Body of pancreas (tissue), 4 donors: Measurements from ENCODE around the gene TNP1. TPM values are rescaled to one million over a fixed set of nuclear protein-coding genes. Genes with fewer than 3 reads are reported as not detected.

Experiments used
- ATAC-seq: fragments of 150-250 bp; one replicate; pipeline ENCODE4 v1.9.1; 2016
- DNase-seq, 4 donors: peaks; one replicate each; pipeline ENCODE4 v3.0.0-alpha.2; 2019
- H3K27ac ChIP-seq, 4 donors: fragments of 200-600 bp; sonication (generic); 1 replicate in 3 of 4; 2 replicates in 1 of 4; pipeline versions ENCODE4 v1.5.1 to v1.6.1; 2016 to 2019; ENCODE audit warnings: mild to moderate bottlenecking in 1 of 4, mixed read lengths in 1 of 4, moderate library complexity in 1 of 4
- H3K27me3 ChIP-seq, 2 donors: fragments of 200-600 bp; sonication (generic); one replicate each; pipeline ENCODE4 v1.6.0; 2016; ENCODE audit warnings: mild to moderate bottlenecking in 1 of 2
- H3K36me3 ChIP-seq, 2 donors: fragments of 200-600 bp; sonication (generic); replicated peaks in 1 of 2; 2 replicates each; pipeline ENCODE4 v1.5.1; 2016; ENCODE audit warnings: low read depth in 2 of 2; ENCODE audit not compliant: insufficient read depth in 1 of 2
- H3K4me1 ChIP-seq: fragments of 200-600 bp; sonication (generic); one replicate; pipeline ENCODE4 v1.6.0; 2016
- H3K4me3 ChIP-seq, 2 donors: fragments of 200-600 bp; sonication (generic); 1 replicate in 1 of 2; 2 replicates in 1 of 2; pipeline ENCODE4 v1.5.1; 2016 to 2019
- H3K9me3 ChIP-seq, 3 donors: fragments of 200-600 bp; sonication (generic); 1 replicate in 2 of 3; 2 replicates in 1 of 3; pipeline ENCODE4 v1.5.1; 2016
- CTCF ChIP-seq, 7 experiments: fragments of 450-650 bp in 4 of 7; fragments of 200-600 bp in 3 of 7; sonication (generic) in 3 of 7; IDR thresholded peaks; one replicate each; pipeline ENCODE4 v1.5.1; 2016 to 2019; ENCODE audit warnings: antibody characterized with exemption in 7 of 7
- POLR2A ChIP-seq, 3 donors: fragments of 450-650 bp; IDR thresholded peaks; one replicate each; pipeline ENCODE4 v1.6.1; 2016; ENCODE audit warnings: antibody characterized with exemption in 3 of 3, mild to moderate bottlenecking in 2 of 3
- WGBS, 2 donors: methylation state at CpG; one replicate each; pipeline ENCODE4 v1.1.5; 2017; 5-methylcytosine and 5-hydroxymethylcytosine counted together
- intact Hi-C: fragments of 100-400 bp; cut with DNase I; formaldehyde crosslinking; loops from one replicate; pipeline ENCODE4 v1.15.1; 2023
- total RNA-seq, 2 donors: library from RNA; depleted of rRNA; stranded (reverse); fragments of >200 nt; gene quantifications; one replicate each; pipeline ENCODE4 v1.1.0, GENCODE V29; 2016

Gene TNP1
- total RNA-seq, 2 donors from 2014 or later = not detected

- H3K27me3 ChIP-seq = no peaks in the 10 kb centered on the region
- H3K4me1 ChIP-seq = no peaks in the 10 kb centered on the region
- 76 to 83% methylated on average over 6 of the region's 6 CpGs for WGBS, 2 donors
- no peak overlapping the region for H3K4me3 ChIP-seq
- TF ChIP-seq POLR2A (IDR thresholded peaks at IDR 0.05) (no peak), CTCF (IDR thresholded peaks at IDR 0.05) (no peak)
- H3K9me3 ChIP-seq = no peaks in the 10 kb centered on the region
- H3K27ac ChIP-seq = no peak overlapping the region
- DNase-seq (no peak), ATAC-seq (no peak)
- no peaks in the 10 kb centered on the region for H3K36me3 ChIP-seq
- intact Hi-C loops = no loop called here
These were observed 23.0 kb upstream of the TNP1 start for GRCh38 chr2:216882876-216883275.

- Histone ChIP-seq H3K4me1 (no peaks in the 10 kb centered on the region), H3K27me3 (no peaks in the 10 kb centered on the region), H3K27ac (no peak overlapping the region), H3K9me3 (no peaks in the 10 kb centered on the region), H3K4me3 (no peak overlapping the region), H3K36me3 (no peaks in the 10 kb centered on the region)
- ATAC-seq = no peak
- 65 to 92% methylated on average over 3 to 4 of the region's 4 CpGs for WGBS, 2 donors
- TF ChIP-seq CTCF (IDR thresholded peaks at IDR 0.05) (no peak), POLR2A (IDR thresholded peaks at IDR 0.05) (no peak)
- DNase-seq = no peak
- intact Hi-C loops = no loop called here
These were observed 21.5 kb upstream of the TNP1 start for GRCh38 chr2:216881411-216881810.

DNA sequence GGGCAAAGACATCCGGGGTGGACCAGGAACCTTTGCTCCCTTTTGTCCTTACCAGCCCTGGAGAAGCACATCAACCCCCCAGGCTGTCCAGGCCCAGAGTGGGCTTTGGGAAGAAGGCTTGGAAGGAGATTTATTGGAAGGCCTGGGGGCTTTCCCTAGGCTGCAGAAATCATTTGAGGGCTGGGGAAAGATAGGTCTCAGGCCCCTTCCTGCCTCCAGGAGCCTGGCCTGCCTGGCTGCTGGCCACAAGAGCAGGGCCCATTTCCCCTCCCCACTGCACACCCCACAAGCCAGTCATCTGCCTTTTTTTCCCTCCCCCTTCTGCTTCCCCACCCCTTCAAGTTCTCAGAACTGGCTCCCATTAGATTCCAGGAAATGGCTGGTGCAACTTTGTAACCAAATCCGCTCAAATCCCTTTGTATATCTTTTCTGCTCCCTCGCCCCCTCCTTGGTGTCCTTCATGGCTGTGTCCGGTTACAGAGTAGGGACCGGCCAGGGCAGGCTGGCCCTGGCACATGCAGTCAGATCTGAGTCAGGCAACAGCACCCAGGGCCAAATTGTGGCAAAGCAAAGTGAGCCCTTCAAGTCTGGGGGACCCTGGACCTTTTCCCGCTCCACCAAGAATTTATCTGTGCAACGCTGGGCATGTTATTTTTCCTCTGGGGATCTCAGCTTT, 20.8 kb upstream of the TNP1 start:
- no peaks in the 10 kb centered on the region for H3K4me1 ChIP-seq
- no peak overlapping the region for H3K27ac ChIP-seq
- ATAC-seq = no peak
- 79 to 84% methylated on average over 7 of the region's 7 CpGs for WGBS, 2 donors
- no peaks in the 10 kb centered on the region for H3K36me3 ChIP-seq
- no peaks in the 10 kb centered on the region for H3K27me3 ChIP-seq
- peak in 1 of 4 donors; percentile 6 for DNase-seq
- intact Hi-C loops = no loop called here
- H3K4me3 ChIP-seq = no peak overlapping the region
- TF ChIP-seq POLR2A (IDR thresholded peaks at IDR 0.05) (no peak), CTCF (IDR thresholded peaks at IDR 0.05) (no peak)
- H3K9me3 ChIP-seq = no peaks in the 10 kb centered on the region

DNA sequence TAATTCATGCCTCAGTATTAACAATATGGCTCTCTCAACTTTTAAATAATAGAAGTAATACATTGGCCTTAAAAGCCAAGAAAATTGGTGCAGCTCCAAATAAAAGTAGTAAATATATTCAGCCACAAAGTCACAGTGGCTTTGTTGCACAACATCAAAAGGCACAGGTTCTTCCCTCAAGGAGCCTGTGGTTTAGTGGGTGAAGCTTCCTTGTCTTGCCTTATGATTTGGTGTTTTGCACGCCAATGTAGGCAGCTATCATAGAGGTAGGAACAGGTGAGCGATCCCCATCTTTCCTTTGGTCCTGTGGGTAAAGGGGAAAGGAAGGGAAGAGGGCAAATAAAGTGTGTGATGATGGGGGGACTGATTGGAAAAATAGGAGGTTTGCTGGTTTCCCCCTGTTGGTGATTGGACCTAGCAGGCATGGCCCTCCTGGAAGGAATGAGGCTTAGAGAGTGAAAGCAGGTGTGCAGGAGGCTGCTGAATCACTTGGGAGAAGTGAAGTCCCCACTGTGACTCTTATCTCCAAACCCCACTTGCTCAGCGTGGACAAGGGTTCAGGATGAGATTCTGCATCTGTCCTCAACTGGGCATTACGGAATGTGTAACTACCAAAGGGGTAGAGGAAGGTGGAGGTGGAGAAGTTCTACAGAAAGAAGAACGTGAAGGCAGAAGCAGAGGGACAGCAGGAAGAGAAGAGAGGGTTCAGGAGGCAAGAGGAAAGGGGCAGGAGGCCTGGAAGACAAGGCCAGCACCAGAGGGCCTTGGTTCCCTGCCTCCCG, 20.1 kb upstream of the TNP1 start:
- TF ChIP-seq POLR2A (IDR thresholded peaks at IDR 0.05) (no peak), CTCF (IDR thresholded peaks at IDR 0.05) (no peak)
- no peak overlapping the region for H3K27ac ChIP-seq
- WGBS, 2 donors = 82 to 85% methylated on average over 6 of the region's 6 CpGs
- intact Hi-C loops = no loop called here
- no peaks in the 10 kb centered on the region for H3K9me3 ChIP-seq
- no peaks in the 10 kb centered on the region for H3K4me1 ChIP-seq
- no peaks in the 10 kb centered on the region for H3K36me3 ChIP-seq
- ATAC-seq = no peak
- H3K4me3 ChIP-seq = no peak overlapping the region
- no peaks in the 10 kb centered on the region for H3K27me3 ChIP-seq
- DNase-seq = no peak
